ENCODE results near the gene C8A.

Gene C8A

DNA sequence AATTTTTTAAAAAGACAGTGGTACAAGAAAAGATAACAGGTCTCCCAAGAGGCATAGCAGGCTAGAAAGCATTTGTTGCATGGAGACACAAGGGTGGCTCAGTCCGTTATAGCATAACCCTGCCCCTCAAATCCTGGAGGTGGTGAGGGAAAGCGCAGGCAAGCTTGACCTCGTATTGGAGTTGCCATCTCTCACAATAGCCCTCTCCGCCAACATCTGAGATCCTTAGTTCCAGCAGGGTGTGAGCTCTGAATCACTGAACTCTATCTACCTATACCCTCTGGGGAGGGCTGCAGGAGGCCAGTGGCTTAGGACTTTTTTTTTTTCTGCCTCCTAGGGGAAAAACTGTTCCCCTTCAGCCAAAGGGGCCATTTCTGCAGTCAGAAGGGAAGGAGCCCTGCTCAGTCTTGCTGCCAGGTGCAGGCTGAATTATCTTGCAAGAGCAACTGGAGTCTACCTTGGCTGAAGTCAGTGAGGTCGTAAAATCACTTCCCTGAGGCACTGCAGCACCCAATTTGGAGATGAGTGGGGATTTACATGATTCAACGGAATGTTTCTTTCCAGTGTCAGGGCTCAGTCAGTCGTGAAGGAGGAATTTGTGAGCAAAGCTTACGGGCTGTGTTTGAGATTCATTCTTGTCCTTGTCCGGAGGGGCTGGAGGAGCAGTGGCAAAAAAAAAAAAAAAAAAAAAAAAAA, 17.2 kb upstream of the C8A start:
- Histone ChIP-seq H3K27ac (ENCODE audit: low read depth, low read length, severe bottlenecking) (no peak overlapping the region), H3K4me1 (ENCODE audit: control insufficient read depth, insufficient read depth, low read length, poor library complexity, severe bottlenecking) (peaks cover 8% of the 10 kb centered on the region), H3K36me3 (ENCODE audit: control insufficient read depth, insufficient read depth, low read length) (no peaks in the 10 kb centered on the region), H3K4me3 (ENCODE audit: extremely low read depth, insufficient read depth, low read length, poor library complexity, severe bottlenecking) (no peak overlapping the region), H3K9me3 (ENCODE audit: control insufficient read depth, low read length) (no peaks in the 10 kb centered on the region)
- WGBS, 2 experiments (ENCODE audit: insufficient coverage in 2 of 2), result 63 to 71% methylated on average over 4 to 9 of the region's 9 CpGs

DNA sequence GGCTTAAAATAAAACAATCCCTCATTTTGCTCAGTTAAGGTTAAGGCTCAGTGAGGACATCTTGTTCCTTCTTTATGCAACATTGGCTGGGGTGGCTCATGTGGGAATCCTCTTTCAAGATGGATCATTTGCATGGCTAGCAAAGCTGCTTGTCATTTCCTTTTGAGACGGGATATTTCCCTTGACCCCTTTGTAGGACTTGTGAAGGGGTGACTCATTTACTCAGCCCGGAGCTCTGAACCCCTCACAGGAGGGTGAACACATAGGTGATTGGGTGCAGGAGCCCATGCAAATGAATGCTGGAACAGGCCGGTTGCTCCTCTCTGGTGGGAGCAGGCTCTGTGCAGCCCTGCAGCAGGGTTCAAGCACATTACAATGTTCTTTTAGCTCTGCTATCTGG, 15.8 kb upstream of the C8A start:
- Histone ChIP-seq H3K36me3 (ENCODE audit: control insufficient read depth, insufficient read depth, low read length) (no peaks in the 10 kb centered on the region), H3K9me3 (ENCODE audit: control insufficient read depth, low read length) (no peaks in the 10 kb centered on the region), H3K27ac (ENCODE audit: low read depth, low read length, severe bottlenecking) (no peak overlapping the region), H3K4me3 (ENCODE audit: extremely low read depth, insufficient read depth, low read length, poor library complexity, severe bottlenecking) (no peak overlapping the region), H3K4me1 (ENCODE audit: control insufficient read depth, insufficient read depth, low read length, poor library complexity, severe bottlenecking) (peaks cover 8% of the 10 kb centered on the region)
- 88 to 90% methylated on average over 2 to 3 of the region's 3 CpGs for WGBS, 2 experiments (ENCODE audit: insufficient coverage in 2 of 2)

DNA sequence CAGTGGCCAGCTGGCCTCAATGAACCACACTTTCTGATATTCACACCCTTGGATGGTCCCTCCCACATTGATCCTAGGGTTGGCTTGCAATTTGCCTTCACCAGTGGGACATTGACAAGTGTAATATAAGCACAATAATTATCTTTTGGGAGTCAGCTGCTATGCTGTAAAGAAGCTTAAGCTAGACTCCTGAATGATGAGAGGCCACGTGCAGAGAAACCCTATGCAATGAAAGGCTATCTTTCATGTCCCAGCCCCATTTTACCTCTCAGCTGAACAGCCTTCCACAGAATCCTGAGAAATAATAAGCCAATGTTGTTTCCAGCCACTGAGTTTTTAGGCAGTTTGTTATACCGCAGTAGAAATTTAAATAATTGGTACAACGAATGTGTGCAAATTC, 11.1 kb upstream of the C8A start:
- H3K36me3 ChIP-seq (ENCODE audit: control insufficient read depth, insufficient read depth, low read length), result no peaks in the 10 kb centered on the region
- H3K4me3 ChIP-seq (ENCODE audit: extremely low read depth, insufficient read depth, low read length, poor library complexity, severe bottlenecking), result no peak overlapping the region
- H3K4me1 ChIP-seq (ENCODE audit: control insufficient read depth, insufficient read depth, low read length, poor library complexity, severe bottlenecking), result no peaks in the 10 kb centered on the region
- no peak overlapping the region for H3K27ac ChIP-seq (ENCODE audit: low read depth, low read length, severe bottlenecking)
- H3K9me3 ChIP-seq (ENCODE audit: control insufficient read depth, low read length), result no peaks in the 10 kb centered on the region
- WGBS, 2 experiments (ENCODE audit: insufficient coverage in 2 of 2), result 57 to 100% methylated on average over 1 of the region's 3 CpGs

DNA sequence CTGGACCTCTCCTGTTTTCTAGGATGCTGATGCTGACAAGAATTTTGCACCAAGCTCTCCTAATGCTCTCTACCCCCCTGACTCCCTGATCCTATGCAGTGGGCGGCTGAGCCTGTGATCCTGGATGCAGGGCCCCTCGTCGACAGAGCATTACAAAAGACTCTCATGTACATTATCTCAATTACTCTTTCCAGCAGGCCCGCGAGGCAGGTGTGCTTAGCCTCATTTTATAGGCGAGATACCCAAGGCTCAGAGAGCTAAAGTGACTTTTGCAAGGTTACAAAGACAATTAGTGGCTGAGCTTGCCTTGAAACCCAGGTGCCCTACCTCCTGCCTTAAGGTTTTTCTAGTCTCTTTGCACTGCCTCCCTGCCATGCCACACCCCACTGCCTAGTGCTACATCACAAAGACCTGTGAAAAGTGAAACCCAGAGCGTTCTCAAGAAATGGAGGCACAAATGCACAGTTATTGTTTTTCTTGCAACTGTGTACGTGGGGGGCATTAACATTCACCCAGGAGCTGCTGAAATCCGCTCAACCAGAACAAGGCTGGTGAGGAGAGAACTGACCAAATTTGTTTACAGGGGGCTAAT, 10.0 kb upstream of the C8A start:
- H3K4me1 ChIP-seq (ENCODE audit: control insufficient read depth, insufficient read depth, low read length, poor library complexity, severe bottlenecking), result no peaks in the 10 kb centered on the region
- 60 to 65% methylated on average over 8 to 9 of the region's 9 CpGs for WGBS, 2 experiments (ENCODE audit: insufficient coverage in 2 of 2)
- H3K9me3 ChIP-seq (ENCODE audit: control insufficient read depth, low read length), result no peaks in the 10 kb centered on the region
- no peak overlapping the region for H3K27ac ChIP-seq (ENCODE audit: low read depth, low read length, severe bottlenecking)
- no peak overlapping the region for H3K4me3 ChIP-seq (ENCODE audit: extremely low read depth, insufficient read depth, low read length, poor library complexity, severe bottlenecking)
- no peaks in the 10 kb centered on the region for H3K36me3 ChIP-seq (ENCODE audit: control insufficient read depth, insufficient read depth, low read length)

DNA sequence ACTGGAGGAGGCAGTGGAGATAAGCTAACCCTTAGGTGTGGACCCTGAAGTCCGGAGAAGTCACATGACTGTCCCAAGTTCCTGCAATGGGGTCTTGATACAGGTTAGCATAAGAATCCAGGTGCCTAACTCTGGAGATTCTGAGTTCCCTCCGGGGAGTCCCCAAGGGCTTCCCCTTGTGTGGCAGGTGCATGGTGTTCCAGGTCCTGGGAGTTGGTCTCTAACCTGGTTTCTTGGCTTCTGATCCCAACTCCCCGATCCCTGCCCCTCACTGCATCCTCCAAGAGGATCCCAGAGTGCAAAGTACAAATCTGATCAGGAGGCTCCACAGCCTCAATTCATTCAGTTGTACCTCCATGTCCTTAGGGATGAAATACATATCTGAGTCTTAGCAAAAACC, 9.3 kb upstream of the C8A start:
- WGBS, 2 experiments (ENCODE audit: insufficient coverage in 2 of 2), result 83 to 93% methylated on average over 2 to 3 of the region's 3 CpGs
- no peak overlapping the region for H3K4me3 ChIP-seq (ENCODE audit: extremely low read depth, insufficient read depth, low read length, poor library complexity, severe bottlenecking)
- H3K4me1 ChIP-seq (ENCODE audit: control insufficient read depth, insufficient read depth, low read length, poor library complexity, severe bottlenecking), result no peaks in the 10 kb centered on the region
- no peaks in the 10 kb centered on the region for H3K9me3 ChIP-seq (ENCODE audit: control insufficient read depth, low read length)
- no peaks in the 10 kb centered on the region for H3K36me3 ChIP-seq (ENCODE audit: control insufficient read depth, insufficient read depth, low read length)
- H3K27ac ChIP-seq (ENCODE audit: low read depth, low read length, severe bottlenecking), result no peak overlapping the region

DNA sequence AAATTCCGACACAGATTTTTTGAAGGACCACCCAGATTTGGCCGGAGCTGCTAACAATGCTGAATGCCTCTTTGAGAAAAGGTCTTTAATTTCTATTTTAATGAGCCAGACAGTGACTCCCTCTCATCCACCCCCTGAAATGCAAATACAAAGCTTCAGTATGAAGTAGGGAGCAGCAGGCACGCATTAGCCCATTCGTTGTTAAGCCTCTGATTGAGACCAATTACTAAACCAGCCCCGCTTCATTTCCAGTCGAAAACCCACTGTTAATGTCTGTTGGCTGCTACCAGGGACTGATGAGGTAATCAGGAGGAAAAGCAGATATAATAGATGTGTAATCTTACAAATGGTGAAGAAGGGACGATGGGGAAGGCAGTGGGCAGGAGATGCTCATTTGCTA, 4.8 kb upstream of the C8A start:
- H3K9me3 ChIP-seq (ENCODE audit: control insufficient read depth, low read length), result no peaks in the 10 kb centered on the region
- no peak overlapping the region for H3K27ac ChIP-seq (ENCODE audit: low read depth, low read length, severe bottlenecking)
- no peaks in the 10 kb centered on the region for H3K36me3 ChIP-seq (ENCODE audit: control insufficient read depth, insufficient read depth, low read length)
- WGBS, 2 experiments (ENCODE audit: insufficient coverage in 2 of 2), result 64 to 77% methylated on average over 3 to 5 of the region's 7 CpGs
- no peak overlapping the region for H3K4me3 ChIP-seq (ENCODE audit: extremely low read depth, insufficient read depth, low read length, poor library complexity, severe bottlenecking)
- no peaks in the 10 kb centered on the region for H3K4me1 ChIP-seq (ENCODE audit: control insufficient read depth, insufficient read depth, low read length, poor library complexity, severe bottlenecking)

DNA sequence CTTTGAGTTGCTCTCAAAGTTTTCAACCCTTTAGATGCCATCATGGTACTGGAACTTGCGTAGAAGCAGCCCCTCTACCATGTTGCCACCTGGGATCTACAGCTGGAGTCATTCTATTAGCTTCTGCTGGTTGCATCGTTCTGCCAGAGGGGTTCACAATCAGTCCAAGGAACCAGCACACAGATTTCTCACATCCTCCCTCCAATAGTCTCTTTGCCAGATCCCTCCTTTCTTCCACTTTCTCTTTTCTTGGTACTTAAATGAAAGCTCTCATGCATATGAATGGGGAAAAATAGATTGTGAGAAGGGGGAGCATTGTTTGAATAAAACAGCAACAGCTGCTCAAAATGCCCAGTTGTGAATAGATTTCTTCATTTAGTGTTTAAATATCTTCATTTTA, 4.2 kb upstream of the C8A start:
- H3K4me3 ChIP-seq (ENCODE audit: extremely low read depth, insufficient read depth, low read length, poor library complexity, severe bottlenecking), result no peak overlapping the region
- H3K27ac ChIP-seq (ENCODE audit: low read depth, low read length, severe bottlenecking), result no peak overlapping the region
- 91 to 94% methylated on average over 2 of the region's 2 CpGs for WGBS, 2 experiments (ENCODE audit: insufficient coverage in 2 of 2)
- H3K4me1 ChIP-seq (ENCODE audit: control insufficient read depth, insufficient read depth, low read length, poor library complexity, severe bottlenecking), result no peaks in the 10 kb centered on the region
- no peaks in the 10 kb centered on the region for H3K36me3 ChIP-seq (ENCODE audit: control insufficient read depth, insufficient read depth, low read length)
- H3K9me3 ChIP-seq (ENCODE audit: control insufficient read depth, low read length), result no peaks in the 10 kb centered on the region

DNA sequence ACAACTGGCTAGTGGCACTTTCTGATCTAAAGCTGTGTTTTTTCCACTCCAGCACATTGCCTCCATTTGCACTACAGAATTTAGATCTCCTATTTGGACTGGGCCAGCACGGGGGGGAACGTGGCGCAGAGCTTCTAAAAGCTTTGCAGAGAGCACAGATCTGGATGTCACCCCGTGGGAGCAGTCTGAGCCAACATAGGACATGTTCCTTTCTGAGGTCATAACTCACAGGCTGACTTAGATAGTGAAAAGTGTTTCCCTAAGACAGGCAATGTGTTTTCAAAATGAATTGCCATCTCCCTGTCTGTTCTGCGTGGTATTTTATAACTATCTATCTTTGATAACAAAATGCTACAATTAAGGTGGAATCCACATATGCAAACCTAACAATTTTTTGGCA, 3.7 kb upstream of the C8A start:
- Histone ChIP-seq H3K27ac (ENCODE audit: low read depth, low read length, severe bottlenecking) (no peak overlapping the region), H3K9me3 (ENCODE audit: control insufficient read depth, low read length) (no peaks in the 10 kb centered on the region), H3K36me3 (ENCODE audit: control insufficient read depth, insufficient read depth, low read length) (no peaks in the 10 kb centered on the region), H3K4me1 (ENCODE audit: control insufficient read depth, insufficient read depth, low read length, poor library complexity, severe bottlenecking) (no peaks in the 10 kb centered on the region), H3K4me3 (ENCODE audit: extremely low read depth, insufficient read depth, low read length, poor library complexity, severe bottlenecking) (no peak overlapping the region)
- 87 to 100% methylated on average over 1 to 4 of the region's 5 CpGs for WGBS, 2 experiments (ENCODE audit: insufficient coverage in 2 of 2)

DNA sequence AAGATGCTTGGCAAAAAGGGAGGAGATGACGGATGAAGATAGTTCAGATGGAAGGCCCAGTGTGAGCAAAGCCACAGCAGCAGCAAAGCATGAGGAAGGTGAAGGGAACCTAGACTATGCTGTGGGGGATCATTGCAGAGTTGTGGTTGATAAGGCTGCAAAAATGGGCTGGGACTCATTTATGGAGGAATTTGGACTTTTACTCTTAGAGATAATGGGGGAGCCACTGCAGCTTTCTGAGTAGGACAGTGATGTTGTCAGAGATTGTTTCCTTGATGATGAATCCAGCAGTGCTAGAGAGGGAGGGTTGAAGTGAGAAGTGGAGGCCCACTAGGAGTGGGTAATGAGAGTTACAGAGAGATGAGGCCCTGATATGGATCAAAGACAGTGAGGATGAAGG, 2.1 kb upstream of the C8A start:
- H3K36me3 ChIP-seq (ENCODE audit: control insufficient read depth, insufficient read depth, low read length), result no peaks in the 10 kb centered on the region
- H3K4me3 ChIP-seq (ENCODE audit: extremely low read depth, insufficient read depth, low read length, poor library complexity, severe bottlenecking), result no peak overlapping the region
- no peaks in the 10 kb centered on the region for H3K9me3 ChIP-seq (ENCODE audit: control insufficient read depth, low read length)
- 0% methylated on average over 1 of the region's 1 CpG for WGBS, 2 experiments (ENCODE audit: insufficient coverage in 2 of 2)
- no peaks in the 10 kb centered on the region for H3K4me1 ChIP-seq (ENCODE audit: control insufficient read depth, insufficient read depth, low read length, poor library complexity, severe bottlenecking)
- H3K27ac ChIP-seq (ENCODE audit: low read depth, low read length, severe bottlenecking), result no peak overlapping the region

DNA sequence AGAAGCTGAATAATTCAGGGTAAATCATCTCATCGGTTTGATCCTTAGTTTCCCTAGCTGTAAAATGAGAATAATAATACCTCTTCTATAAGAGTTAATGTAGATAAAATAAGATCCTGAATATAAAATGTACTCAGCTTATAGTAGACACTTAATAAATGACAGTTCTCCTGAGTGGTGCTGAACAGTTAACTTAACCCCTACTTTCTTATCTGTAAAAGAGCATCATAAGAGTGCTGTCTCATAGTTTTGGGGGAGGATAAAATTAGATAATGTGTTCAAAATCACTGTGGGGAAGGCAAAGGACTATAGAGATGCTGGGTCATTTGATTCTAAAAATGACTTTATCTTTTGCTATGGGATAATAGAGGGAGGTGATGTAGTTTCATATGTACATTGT, 593 bp downstream of the C8A start:
- no CpG with 5 or more reads among the region's 1 CpG for WGBS, 2 experiments (ENCODE audit: insufficient coverage in 2 of 2)
- no peak overlapping the region for H3K27ac ChIP-seq (ENCODE audit: low read depth, low read length, severe bottlenecking)
- H3K9me3 ChIP-seq (ENCODE audit: control insufficient read depth, low read length), result no peaks in the 10 kb centered on the region
- H3K4me1 ChIP-seq (ENCODE audit: control insufficient read depth, insufficient read depth, low read length, poor library complexity, severe bottlenecking), result no peaks in the 10 kb centered on the region
- H3K4me3 ChIP-seq (ENCODE audit: extremely low read depth, insufficient read depth, low read length, poor library complexity, severe bottlenecking), result no peak overlapping the region
- no peaks in the 10 kb centered on the region for H3K36me3 ChIP-seq (ENCODE audit: control insufficient read depth, insufficient read depth, low read length)

DNA sequence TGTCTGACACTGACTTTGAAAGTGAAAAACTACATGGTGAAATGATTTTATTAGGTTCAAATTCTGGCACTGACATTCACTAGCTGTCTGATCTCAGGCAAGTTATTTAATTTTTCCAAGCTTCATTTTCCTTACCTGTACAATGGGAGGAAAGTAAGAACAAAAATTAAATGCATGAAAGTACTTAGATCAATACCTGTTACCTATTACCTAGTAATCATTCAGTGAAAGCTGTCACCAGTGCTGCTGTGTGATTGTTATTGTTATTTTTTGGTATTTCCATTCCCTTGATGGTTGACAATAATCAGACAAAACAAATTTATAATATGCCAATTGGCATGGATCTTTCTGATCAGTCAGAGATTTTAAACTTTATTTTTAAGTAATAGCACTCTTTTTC, 1.6 kb downstream of the C8A start:
- no peak overlapping the region for H3K27ac ChIP-seq (ENCODE audit: low read depth, low read length, severe bottlenecking)
- no peak overlapping the region for H3K4me3 ChIP-seq (ENCODE audit: extremely low read depth, insufficient read depth, low read length, poor library complexity, severe bottlenecking)
- no peaks in the 10 kb centered on the region for H3K36me3 ChIP-seq (ENCODE audit: control insufficient read depth, insufficient read depth, low read length)
- no peaks in the 10 kb centered on the region for H3K4me1 ChIP-seq (ENCODE audit: control insufficient read depth, insufficient read depth, low read length, poor library complexity, severe bottlenecking)
- H3K9me3 ChIP-seq (ENCODE audit: control insufficient read depth, low read length), result no peaks in the 10 kb centered on the region

All from mesodermal cell (in vitro differentiated cells).